K562 (cell line): Measurements from ENCODE around the gene OR5H15. TPM values are rescaled to one million over a fixed set of nuclear protein-coding genes. Genes with fewer than 3 reads are reported as not detected.

Source experiments
- ATAC-seq: fragments of 200-7000 bp; cut with Tn5 transposase; 3 replicates; pipeline ENCODE4 v1.9.1; 2020; ENCODE audit warnings: moderate library complexity
- BruUV-seq: library from RNA; stranded (reverse); fragments of 400-500 nt; replicated peaks from 2 replicates; lab custom pipeline; 2021; lab: Mats Ljungman, UMichigan
- CTCF ChIA-PET: fragments of 300-600 bp; formaldehyde crosslinking; extraction: SDS; loops from one replicate; lab custom pipeline; 2021; ENCODE audit warnings: low intra/inter-chr PET ratio; lab: Yijun Ruan, JAX
- POLR2A ChIA-PET: fragments of 300-600, 350-650 bp; sonication (Branson Sonifier 250); formaldehyde crosslinking; extraction: SDS; loops from one replicate; lab custom pipeline; 2021; ENCODE audit warnings: antibody characterized with exemption, inconsistent platforms; lab: Yijun Ruan, JAX
- DNase-seq, 4 experiments: peaks; one replicate each; pipeline versions ENCODE4 v3.0.0 to v3.0.0-alpha.2; 2011 to 2018; ENCODE audit warnings: low spot score in 3 of 4, mixed read lengths in 3 of 4; ENCODE audit errors: extremely low read depth in 1 of 4
- FAIRE-seq: peaks from 2 replicates; lab custom pipeline; 2011; peaks lifted over from hg19 to GRCh38; lab: Jason Lieb, UNC
- H2AFZ ChIP-seq: 2 replicates; pipeline ENCODE4 v1.6.0; 2011; ENCODE audit warnings: low read depth, low read length, control low read depth, inconsistent platforms
- H3K27ac ChIP-seq: fragments of 200-600 bp; 3 replicates; pipeline ENCODE4 v1.8.0; 2011; ENCODE audit warnings: low read depth, mild to moderate bottlenecking, control low read depth, inconsistent platforms, low read length, moderate library complexity, mixed read lengths; ENCODE audit errors: extremely low read depth
- H3K27me3 ChIP-seq, 2 experiments: fragments of 300-600 bp in 1 of 2; 2 replicates in 1 of 2; 3 replicates in 1 of 2; pipeline versions ENCODE4 v1.6.0 to v1.8.0; 2011; ENCODE audit warnings: inconsistent platforms in 2 of 2, low read length in 2 of 2, mild to moderate bottlenecking in 1 of 2, mixed read lengths in 1 of 2, moderate library complexity in 1 of 2; ENCODE audit not compliant: control insufficient read depth in 2 of 2, insufficient read depth in 2 of 2
- H3K36me3 ChIP-seq: fragments of 300-600 bp; 3 replicates; pipeline ENCODE4 v1.8.0; 2011; ENCODE audit warnings: mild to moderate bottlenecking, low read length, inconsistent platforms; ENCODE audit not compliant: control insufficient read depth, insufficient read depth
- H3K4me1 ChIP-seq, 2 experiments: fragments of 200-600 bp in 1 of 2; replicated peaks in 1 of 2; 2 replicates in 1 of 2; 3 replicates in 1 of 2; pipeline versions ENCODE4 v1.5.1 to v1.8.0; 2011; ENCODE audit warnings: inconsistent platforms in 2 of 2, low read length in 2 of 2, mild to moderate bottlenecking in 1 of 2, mixed read lengths in 1 of 2, moderate library complexity in 1 of 2; ENCODE audit not compliant: control insufficient read depth in 2 of 2, insufficient read depth in 2 of 2
- H3K4me2 ChIP-seq: 2 replicates; pipeline ENCODE4 v1.6.1; 2011; ENCODE audit warnings: low read length, control low read depth, inconsistent platforms, mixed read lengths; ENCODE audit not compliant: insufficient read depth
- H3K4me3 ChIP-seq: fragments of 200-600 bp; sonication (generic), shearing (Covaris generic); 2 replicates; pipeline ENCODE4 v1.5.1; 2016; ENCODE audit warnings: control low read depth, inconsistent platforms
- H3K79me2 ChIP-seq: fragments of 200-600 bp; 3 replicates; pipeline ENCODE4 v1.8.0; 2011; ENCODE audit warnings: low read length, inconsistent platforms; ENCODE audit not compliant: control insufficient read depth, insufficient read depth
- H3K9ac ChIP-seq, 2 experiments: 2 replicates each; pipeline versions ENCODE4 v1.6.0 to v1.6.1; 2011; ENCODE audit warnings: low read depth in 2 of 2, low read length in 2 of 2, control low read depth in 1 of 2, inconsistent platforms in 1 of 2, mild to moderate bottlenecking in 1 of 2, mixed read lengths in 1 of 2; ENCODE audit not compliant: insufficient read depth in 1 of 2
- H3K9me1 ChIP-seq: one replicate; pipeline ENCODE4 v1.6.0; 2011; ENCODE audit warnings: inconsistent platforms, mild to moderate bottlenecking, low read length, moderate library complexity; ENCODE audit not compliant: control insufficient read depth, insufficient read depth
- H3K9me3 ChIP-seq: replicated peaks from 2 replicates; pipeline ENCODE4 v1.5.1; 2011; ENCODE audit warnings: low read depth, low read length, inconsistent platforms; ENCODE audit not compliant: control insufficient read depth, insufficient read depth
- H4K20me1 ChIP-seq: replicated peaks from 2 replicates; pipeline ENCODE4 v1.6.1; 2011; ENCODE audit warnings: low read length, inconsistent platforms, mixed read lengths; ENCODE audit not compliant: control insufficient read depth, insufficient read depth
- CCAR2 ChIP-seq: fragments of 200-400 bp; formaldehyde crosslinking; IDR thresholded peaks from 2 replicates; pipeline ENCODE4 v1.6.1; 2017; ENCODE audit warnings: mild to moderate bottlenecking, low read depth, low read length
- EGR1 ChIP-seq: fragments of 450-650 bp; conservative IDR thresholded peaks from 2 replicates; pipeline ENCODE4 v1.6.1; 2017; ENCODE audit warnings: mild to moderate bottlenecking
- HMGXB4 ChIP-seq: sonication (generic); formaldehyde crosslinking; IDR thresholded peaks from 2 replicates; pipeline ENCODE4 v1.8.1; 2023; ENCODE audit warnings: mild to moderate bottlenecking, missing genetic modification reagents
- ZEB2 ChIP-seq: fragments of 450-650 bp; IDR thresholded peaks from 2 replicates; pipeline ENCODE4 v1.6.1; 2016
- ZNF184 ChIP-seq: sonication (generic); formaldehyde crosslinking; IDR thresholded peaks from 2 replicates; pipeline ENCODE4 v1.5.0; 2020; ENCODE audit warnings: missing genetic modification reagents
- ZNF79 ChIP-seq: fragments of 250-450 bp; sonication (Bioruptor Pico); IDR thresholded peaks from 2 replicates; pipeline ENCODE4 v1.4.0; 2020; ENCODE audit warnings: low read depth, mild to moderate bottlenecking, moderate library complexity
- WGBS: fragments of 100-300 bp; shearing (Covaris generic); methylation state at CpG from one replicate; pipeline ENCODE4 v1.1.6; 2016; ENCODE audit warnings: low coverage, mixed read lengths; ENCODE audit not compliant: insufficient coverage; ENCODE audit errors: missing lambda C conversion rate; 5-methylcytosine and 5-hydroxymethylcytosine counted together
- in situ Hi-C: fragments of 300-500 bp; cut with MboI; formaldehyde crosslinking; loops from 4 replicates; pipeline ENCODE4 v1.15.0; 2018; ENCODE audit warnings: inconsistent platforms, mixed read lengths
- intact Hi-C: fragments of 100-400 bp; cut with micrococcal nuclease; formaldehyde crosslinking; loops from 2 replicates; pipeline ENCODE4 v1.14.2; 2022
- polyA plus RNA-seq, 8 experiments: library from polyadenylated mRNA; depleted of rRNA in 4 of 8; stranded (reverse) in 5 of 8; unstranded in 3 of 8; fragments of >200 nt; fragmentation: Nextera tagmentation in 2 of 8; fragmentation: Illumina TruSeq in 1 of 8; extraction: Ambion mirVana in 2 of 8; extraction: Trizol in 1 of 8; gene quantifications; 2 replicates each; pipeline versions ENCODE4 v1.2.1 to v1.2.3, GENCODE V29; 2011 to 2014; ENCODE audit warnings: inconsistent platforms in 1 of 8, missing spikeins in 1 of 8
- total RNA-seq, 7 experiments: library from RNA; depleted of rRNA in 6 of 7; stranded (reverse); fragments of >200 nt in 6 of 7; fragmentation: Illumina TruSeq in 2 of 7; extraction: Trizol in 2 of 7; gene quantifications; 2 replicates each; pipeline versions ENCODE4 v1.2.1 to v1.2.3, GENCODE V29; 2011 to 2021; ENCODE audit warnings: low replicate concordance in 1 of 7

OR5H15 gene
- total and polyA plus RNA-seq, 9 of the 15 experiments (the other 6 are each of a cell fraction or from before 2014, with no cell fraction given), result not detected

GRCh38 chr3:98213276-98213675 is 46.8 kb downstream of the OR5H15 start:
- in situ Hi-C loops (no loop called here), intact Hi-C loops (no loop called here)
- FAIRE-seq (no peak), DNase-seq (no peak), ATAC-seq (no peak)
- Histone ChIP-seq H3K9me1 (no peaks in the 10 kb centered on the region), H3K4me2 (no peak overlapping the region), H3K4me3 (no peak overlapping the region), H3K36me3 (no peaks in the 10 kb centered on the region), H3K79me2 (no peaks in the 10 kb centered on the region), H3K27me3 (no peaks in the 10 kb centered on the region), H3K27ac (no peak overlapping the region), H2AFZ (no peak overlapping the region), H3K4me1 (no peaks in the 10 kb centered on the region), H4K20me1 (no peaks in the 10 kb centered on the region), H3K9me3 (no peaks in the 10 kb centered on the region), H3K9ac (no peak overlapping the region)
- TF ChIP-seq CCAR2, result no peak
- no peak for TF ChIP-seq ZNF184 (CRISPR knock-in tag)
- TF ChIP-seq HMGXB4 (CRISPR knock-in tag), result no peak
- TF ChIP-seq EGR1, result no peak
- TF ChIP-seq ZNF79 (CRISPR knock-in tag), result no peak
- no peak for TF ChIP-seq ZEB2
- WGBS, result 0% methylated on average over 7 of the region's 7 CpGs
- ChIA-PET POLR2A (no interaction called here), CTCF (no interaction called here)
- no TSS peak for BruUV-seq
